B cell (primary cell): ENCODE results near the gene DAB2IP. TPM values are rescaled to one million over a fixed set of nuclear protein-coding genes. Genes with fewer than 3 reads are reported as not detected.

ENCODE experiments used
- ATAC-seq: fragments of 200-7000 bp; cut with Tn5 transposase; one replicate; pipeline ENCODE4 v1.10.0; 2021; ENCODE audit warnings: low read depth, mild to moderate bottlenecking, moderate number of reproducible peaks, moderate library complexity
- CTCF ChIA-PET: fragments of 350-600 bp; sonication (Branson Sonifier 250); formaldehyde crosslinking; loops from one replicate; lab custom pipeline; 2021; ENCODE audit warnings: antibody characterized with exemption, inconsistent platforms; lab: Charles Lee
- POLR2A ChIA-PET: fragments of 350-600 bp; sonication (Branson Sonifier 250); formaldehyde crosslinking; loops from one replicate; lab custom pipeline; 2021; ENCODE audit warnings: antibody characterized with exemption; lab: Charles Lee
- DNase-seq: peaks from one replicate; pipeline ENCODE4 v3.0.0; 2013
- H2AFZ ChIP-seq: 2 replicates; pipeline ENCODE4 v1.6.1; 2012; ENCODE audit warnings: mild to moderate bottlenecking, low read depth, low read length; ENCODE audit not compliant: insufficient read depth, poor library complexity, severe bottlenecking
- H3K27ac ChIP-seq, 2 donors: 1 replicate in 1 of 2; 2 replicates in 1 of 2; pipeline ENCODE4 v1.5.1; 2012 to 2013; ENCODE audit warnings: low read length in 2 of 2, mild to moderate bottlenecking in 2 of 2, moderate library complexity in 1 of 2
- H3K27me3 ChIP-seq, 4 experiments: fragments of 200-600 bp in 1 of 4; sonication (generic) in 1 of 4; replicated peaks in 1 of 4; 1 replicate in 2 of 4; 2 replicates in 2 of 4; pipeline versions ENCODE4 v1.6.1 to v1.7.0; 2013 to 2016; ENCODE audit warnings: low read length in 3 of 4, mild to moderate bottlenecking in 2 of 4, mixed read lengths in 1 of 4, moderate library complexity in 1 of 4; ENCODE audit not compliant: insufficient read depth in 4 of 4, control insufficient read depth in 3 of 4; ENCODE audit errors: control extremely low read depth in 1 of 4
- H3K36me3 ChIP-seq, 2 experiments: replicated peaks in 1 of 2; 1 replicate in 1 of 2; 2 replicates in 1 of 2; pipeline versions ENCODE4 v1.6.1 to v1.7.1; 2013; ENCODE audit warnings: low read length in 1 of 2; ENCODE audit not compliant: insufficient read depth in 2 of 2, control insufficient read depth in 1 of 2; ENCODE audit errors: control extremely low read depth in 1 of 2, extremely low read depth in 1 of 2
- H3K4me1 ChIP-seq, 2 donors: fragments of 200-600 bp in 1 of 2; sonication (generic) in 1 of 2; 1 replicate in 1 of 2; 2 replicates in 1 of 2; pipeline versions ENCODE4 v1.5.1 to v1.6.1; 2013 to 2017; ENCODE audit warnings: low read length in 2 of 2; ENCODE audit not compliant: control insufficient read depth in 2 of 2, insufficient read depth in 2 of 2
- H3K4me2 ChIP-seq: replicated peaks from 2 replicates; pipeline ENCODE3; 2012; ENCODE audit warnings: mild to moderate bottlenecking, low read depth, low read length; ENCODE audit not compliant: poor library complexity, severe bottlenecking
- H3K4me3 ChIP-seq, 5 experiments: fragments of 200-600 bp in 1 of 5; sonication (generic) in 1 of 5; 1 replicate in 3 of 5; 2 replicates in 2 of 5; pipeline versions ENCODE4 v1.5.1 to v1.7.0; 2011 to 2016; ENCODE audit warnings: low read length in 4 of 5, mild to moderate bottlenecking in 4 of 5, low read depth in 2 of 5, control low read depth in 1 of 5, moderate library complexity in 1 of 5; ENCODE audit not compliant: insufficient read depth in 1 of 5; ENCODE audit errors: control extremely low read depth in 1 of 5, extremely low read depth in 1 of 5
- H3K79me2 ChIP-seq: fragments of 200-600 bp; sonication (generic); one replicate; pipeline ENCODE4 v1.6.0; 2016; ENCODE audit warnings: low read length; ENCODE audit not compliant: control insufficient read depth, insufficient read depth
- H3K9ac ChIP-seq: fragments of 200-600 bp; sonication (generic); 2 replicates; pipeline ENCODE4 v1.6.1; 2017; ENCODE audit warnings: mild to moderate bottlenecking, low read length, moderate library complexity
- H3K9me3 ChIP-seq, 3 donors: one replicate each; pipeline versions ENCODE4 v1.6.1 to v1.7.1; 2013; ENCODE audit warnings: low read length in 2 of 3; ENCODE audit not compliant: control insufficient read depth in 2 of 3, insufficient read depth in 1 of 3; ENCODE audit errors: control extremely low read depth in 1 of 3
- H4K20me1 ChIP-seq: 2 replicates; pipeline ENCODE4 v1.6.0; 2012; ENCODE audit warnings: mild to moderate bottlenecking, low read length; ENCODE audit not compliant: insufficient read depth, control insufficient read depth, poor library complexity, severe bottlenecking
- H3K27ac Mint-ChIP-seq: one replicate; pipeline ENCODE4 v1.8.0; 2021; ENCODE audit warnings: mixed read lengths
- H3K27me3 Mint-ChIP-seq: one replicate; pipeline ENCODE4 v1.8.0; 2021; ENCODE audit warnings: mixed read lengths
- H3K4me1 Mint-ChIP-seq: one replicate; pipeline ENCODE4 v1.8.0; 2021; ENCODE audit warnings: mixed read lengths
- H3K4me3 Mint-ChIP-seq: one replicate; pipeline ENCODE4 v1.8.0; 2021; ENCODE audit warnings: mixed read lengths
- H3K9me3 Mint-ChIP-seq: one replicate; pipeline ENCODE4 v1.8.0; 2022; ENCODE audit warnings: mixed read lengths; ENCODE audit not compliant: insufficient read depth
- CTCF ChIP-seq: fragments of 200-600 bp; IDR thresholded peaks from one replicate; pipeline ENCODE4 v1.8.0; 2022; ENCODE audit warnings: antibody characterized with exemption, mild to moderate bottlenecking
- EZH2 ChIP-seq: IDR thresholded peaks from 2 replicates; pipeline ENCODE4 v1.6.1; 2012; ENCODE audit warnings: borderline replicate concordance, low read depth, mild to moderate bottlenecking, moderate library complexity, low read length; ENCODE audit not compliant: insufficient read depth, poor library complexity, severe bottlenecking
- WGBS: methylation state at CpG from one replicate; pipeline ENCODE4 v1.1.5; 2013; ENCODE audit warnings: missing lambda C conversion rate; ENCODE audit not compliant: insufficient coverage; 5-methylcytosine and 5-hydroxymethylcytosine counted together
- intact Hi-C: fragments of 100-400 bp; cut with micrococcal nuclease; formaldehyde crosslinking; loops from one replicate; pipeline ENCODE4 v1.10.0; 2022
- polyA plus RNA-seq: library from polyadenylated mRNA; depleted of rRNA; stranded (reverse); fragments of >200 nt; gene quantifications from 2 replicates; pipeline ENCODE4 v1.2.3, GENCODE V29; 2012
- total RNA-seq, 2 donors: library from RNA; stranded (reverse); fragments of 120-200 nt in 1 of 2; gene quantifications; 1 replicate in 1 of 2; 2 replicates in 1 of 2; pipeline versions ENCODE4 v1.2.3 to v1.2.4, GENCODE V29; 2013 to 2022

Gene DAB2IP
- total and polyA plus RNA-seq, 2 donors (not counting 1 experiment from before 2014, with no cell fraction given), result 1.1 to 3.9 TPM

GRCh38 chr9:121684381-121685145 is 33.1 kb downstream of the DAB2IP start:
- Histone ChIP-seq H3K4me2 (no peak overlapping the region), H3K79me2 (no peaks in the 10 kb centered on the region), H3K4me3 (no peak overlapping the region), H3K27me3 (peaks cover 0 to 11% (median 0%) of the 10 kb centered on the region in 4 experiments), H4K20me1 (no peaks in the 10 kb centered on the region), H2AFZ (no peak overlapping the region), H3K9ac (no peak overlapping the region), H3K27ac (no peak overlapping the region), H3K9me3 (no peaks in the 10 kb centered on the region), H3K36me3 (no peaks in the 10 kb centered on the region), H3K4me1 (no peaks in the 10 kb centered on the region)
- ChIA-PET POLR2A (no interaction called here), CTCF (interaction anchor here (0.6 to 2.2 kb wide), 11 partner anchors 8 to 440 kb away, joined by 3 to 9 read pairs (median 5); no protein-coding TSS in a partner anchor)
- no peak overlapping the region for H3K4me3 Mint-ChIP-seq
- ATAC-seq, result no peak
- no peaks in the 10 kb centered on the region for H3K4me1 Mint-ChIP-seq
- intact Hi-C loops, result no loop called here
- TF ChIP-seq CTCF (peak; percentile 36), EZH2 (no peak)
- WGBS, result 66% methylated on average over 18 of the region's 19 CpGs
- peaks cover 27% of the 10 kb centered on the region for H3K27me3 Mint-ChIP-seq
- H3K27ac Mint-ChIP-seq, result no peak overlapping the region
- no peaks in the 10 kb centered on the region for H3K9me3 Mint-ChIP-seq
- DNase-seq, result no peak

- POLR2A ChIA-PET, result no interaction called here
- peaks cover 0 to 11% (median 0%) of the 10 kb centered on the region in 4 experiments for H3K27me3 ChIP-seq
- H4K20me1 ChIP-seq, result no peaks in the 10 kb centered on the region
- H3K4me2 ChIP-seq, result no peak overlapping the region
- H3K9me3 Mint-ChIP-seq, result no peaks in the 10 kb centered on the region
- H3K4me1 Mint-ChIP-seq, result no peaks in the 10 kb centered on the region
- no peak overlapping the region for H3K27ac Mint-ChIP-seq
- H3K36me3 ChIP-seq, result no peaks in the 10 kb centered on the region
- CTCF ChIA-PET, result interaction anchor here (0.6 to 2.2 kb wide), 5 partner anchors 50 to 439 kb away, joined by 3 to 7 read pairs (median 4); no protein-coding TSS in a partner anchor
- no peak overlapping the region for H3K4me3 ChIP-seq
- H3K9ac ChIP-seq, result no peak overlapping the region
- intact Hi-C loops, result no loop called here
- DNase-seq, result no peak
- 90% methylated on average over 7 of the region's 14 CpGs for WGBS
- ATAC-seq, result no peak
- no peaks in the 10 kb centered on the region for H3K4me1 ChIP-seq
- no peaks in the 10 kb centered on the region for H3K9me3 ChIP-seq
- no peak overlapping the region for H3K27ac ChIP-seq
- H3K79me2 ChIP-seq, result no peaks in the 10 kb centered on the region
- peaks cover 24% of the 10 kb centered on the region for H3K27me3 Mint-ChIP-seq
- H2AFZ ChIP-seq, result no peak overlapping the region
- TF ChIP-seq EZH2 (no peak), CTCF (no peak)
- H3K4me3 Mint-ChIP-seq, result no peak overlapping the region
These were observed 33.8 kb downstream of the DAB2IP start for GRCh38 chr9:121685146-121685794.
